IPS-NIHi7 (cell line): ENCODE data around the gene IMMT.
"Not testable (repeated sequence)": the region's sequence is repeated elsewhere in the genome, so short reads cannot be mapped to it uniquely, and the experiment has no call there.

Source experiments
- DNase-seq: peaks from one replicate; pipeline ENCODE4 v3.0.0; 2012; ENCODE audit warnings: mixed read lengths; ENCODE audit errors: extremely low spot score

The IMMT gene

GRCh38 chr2:86201671-86202335, 6.5 kb upstream of the IMMT start:
- DNase-seq, result no peak

DNA sequence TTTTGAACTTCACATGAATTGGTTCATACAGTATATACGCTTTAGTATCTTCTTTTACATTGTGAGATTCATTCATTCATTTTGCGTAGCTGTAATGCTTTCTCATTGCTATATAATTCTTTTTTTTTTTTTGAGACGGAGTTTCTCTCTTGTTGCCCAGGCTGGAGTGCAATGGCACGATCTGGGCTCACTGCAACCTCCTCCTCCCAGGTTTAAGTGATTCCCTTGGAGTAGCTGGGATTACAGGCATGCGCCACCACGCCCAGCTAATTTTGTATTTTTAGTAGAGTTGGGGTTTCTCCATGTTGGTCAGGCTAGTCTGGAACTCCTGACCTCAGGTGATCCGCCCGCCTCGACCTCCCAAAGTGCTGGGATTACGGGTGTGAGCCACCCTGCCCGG, 5.3 kb upstream of the IMMT start:
- not testable (repeated sequence) for DNase-seq

- no peak for DNase-seq
These were observed 4.5 kb upstream of the IMMT start for GRCh38 chr2:86199834-86200177.

GRCh38 chr2:86195808-86196387, 636 bp upstream of the IMMT start:
- DNase-seq, result no peak

- DNase-seq, result no peak
These were observed 559 bp downstream of the IMMT start for GRCh38 chr2:86194751-86195054.

GRCh38 chr2:86193901-86194567, 1.2 kb downstream of the IMMT start:
- DNase-seq, result no peak

DNA sequence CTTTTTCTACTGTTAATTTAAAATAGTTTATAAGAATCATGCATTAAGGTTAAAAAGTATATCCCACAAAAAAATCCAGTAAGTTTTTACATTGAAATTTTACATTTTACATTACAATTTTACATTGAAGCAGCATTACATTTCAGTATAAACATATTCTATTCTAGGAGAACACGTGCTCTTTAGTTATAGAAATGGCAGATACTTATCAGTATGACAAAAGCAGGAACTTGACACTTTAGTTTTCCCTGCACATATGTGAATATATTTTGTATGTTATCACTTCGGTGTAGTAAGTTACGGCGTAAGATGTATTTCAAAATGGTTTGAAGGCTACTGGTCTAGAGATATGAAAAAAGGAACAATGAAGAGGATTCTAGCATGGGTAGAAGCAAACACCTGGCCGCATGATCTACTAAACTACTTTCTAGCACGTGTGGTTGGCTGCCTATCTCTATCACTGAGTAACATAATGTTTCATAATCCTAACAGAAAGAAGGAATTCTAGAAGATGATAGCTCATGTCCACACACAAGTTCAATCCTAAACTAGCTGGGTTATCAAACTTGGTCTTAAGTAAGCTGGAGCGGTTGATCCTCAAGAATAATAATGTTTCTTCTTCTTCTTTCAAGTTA, 5.4 kb downstream of the IMMT start:
- DNase-seq, result no peak

- no peak for DNase-seq
These were observed 8.8 kb downstream of the IMMT start for GRCh38 chr2:86186431-86186830.

DNA sequence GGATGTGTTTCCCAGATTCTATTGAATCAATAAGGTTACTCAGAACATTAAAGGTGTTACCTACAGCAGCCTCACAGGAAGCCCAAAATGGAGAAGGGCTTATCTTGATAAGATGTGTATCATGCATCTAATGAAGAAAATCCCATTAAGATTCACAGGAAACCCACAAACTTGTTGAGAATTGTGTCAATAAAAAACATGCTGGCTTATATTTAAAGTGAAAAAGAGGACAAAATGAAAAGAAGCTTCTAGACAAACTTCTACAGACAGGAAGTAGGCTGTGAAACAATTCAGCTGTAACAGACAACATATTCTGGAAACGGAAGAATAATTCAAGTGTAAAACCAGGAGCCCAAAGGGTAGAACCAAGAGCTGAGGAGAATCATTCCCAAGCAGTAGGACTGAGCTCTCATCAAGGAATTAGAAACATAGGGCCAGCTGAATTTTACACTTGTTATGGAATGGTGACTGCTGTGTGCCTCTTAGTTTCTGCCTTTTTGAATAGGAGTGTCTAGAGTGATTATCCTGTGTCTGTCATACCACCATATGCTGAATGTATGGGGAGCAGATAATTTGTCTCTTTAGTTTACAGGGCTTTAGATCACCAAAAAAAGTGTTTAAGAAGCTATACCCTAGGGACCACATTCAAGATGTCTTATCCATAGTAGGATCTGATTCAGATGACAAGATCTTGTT, 9.6 kb downstream of the IMMT start:
- no peak for DNase-seq

- no peak for DNase-seq
These were observed 18.7 kb downstream of the IMMT start for GRCh38 chr2:86176597-86176996.

- DNase-seq, result no peak
These were observed 19.4 kb downstream of the IMMT start for GRCh38 chr2:86175828-86176227.

- no peak for DNase-seq
These were observed 20.8 kb downstream of the IMMT start for GRCh38 chr2:86174445-86174844.

- DNase-seq, result no peak
These were observed 22.7 kb downstream of the IMMT start for GRCh38 chr2:86172610-86173009.

- DNase-seq, result no peak
These were observed 24.0 kb downstream of the IMMT start for GRCh38 chr2:86171295-86171694.

DNA sequence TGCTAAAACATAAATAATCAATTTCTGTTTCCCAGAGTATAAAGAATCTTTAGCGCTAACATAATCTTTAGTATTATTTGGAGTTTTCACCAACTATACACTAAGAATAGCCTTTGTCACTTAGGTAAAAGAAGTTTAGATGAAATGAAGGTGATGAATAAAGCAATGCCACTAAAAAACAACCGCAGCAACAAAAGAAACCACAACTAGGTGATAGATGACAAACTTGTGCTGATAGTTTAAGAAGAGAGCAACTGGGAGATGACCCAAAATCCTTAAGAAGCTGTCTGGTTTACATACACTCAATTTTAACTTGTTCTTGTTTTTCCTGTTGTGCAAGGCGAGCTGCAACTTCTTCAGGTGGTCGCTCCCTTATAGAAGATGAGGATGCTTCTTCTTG, 24.8 kb downstream of the IMMT start:
- no peak for DNase-seq

GRCh38 chr2:86160156-86160952, 34.9 kb downstream of the IMMT start:
- DNase-seq, result no peak

- DNase-seq, result no peak
These were observed 37.0 kb downstream of the IMMT start for GRCh38 chr2:86158286-86158685.

DNA sequence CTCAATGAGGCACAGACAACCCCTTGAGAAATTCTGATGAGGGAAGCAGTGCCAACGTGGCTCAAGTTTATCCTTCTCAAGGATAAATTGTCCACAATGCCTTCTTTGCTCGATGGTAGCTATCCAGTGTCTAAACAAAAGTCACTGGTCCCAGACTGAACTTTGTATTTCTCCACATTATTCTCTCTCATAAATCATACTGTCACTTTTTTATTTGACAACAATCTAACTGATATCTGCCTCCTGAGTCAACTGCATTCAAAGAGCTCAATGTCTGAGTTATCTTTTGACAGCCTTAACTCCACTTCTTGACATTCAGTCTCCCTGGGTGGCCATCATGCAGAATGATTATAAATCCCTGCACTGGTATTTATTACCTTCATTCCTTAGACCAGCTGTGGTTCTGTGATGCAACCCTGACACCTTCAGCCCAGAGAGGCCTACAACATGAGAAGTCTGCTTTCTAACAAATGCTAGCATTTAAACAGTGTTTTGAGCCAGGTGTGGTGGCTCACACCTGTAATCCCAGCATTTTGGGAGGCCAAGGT, 38.2 kb downstream of the IMMT start:
- no peak for DNase-seq

GRCh38 chr2:86150502-86150901, 44.8 kb downstream of the IMMT start:
- no peak for DNase-seq

DNA sequence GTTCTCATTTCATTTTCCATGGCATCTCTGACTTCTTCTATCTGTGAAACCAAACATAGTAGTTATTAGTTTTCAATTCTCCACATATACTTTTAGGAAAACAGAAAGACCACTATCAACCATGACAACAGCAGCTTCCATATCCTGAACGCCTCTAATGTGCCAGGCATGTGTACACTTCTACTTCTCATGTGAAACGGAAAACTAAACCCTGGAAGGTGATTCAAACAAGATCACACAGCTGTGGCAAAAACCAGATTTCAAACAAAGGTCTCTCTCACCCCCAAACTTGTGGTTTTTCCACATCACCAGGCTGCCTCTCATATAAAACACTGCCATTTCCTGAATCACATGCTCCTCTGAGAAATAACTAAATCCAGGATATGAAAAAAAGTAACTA, 47.5 kb downstream of the IMMT start:
- DNase-seq, result no peak

DNA sequence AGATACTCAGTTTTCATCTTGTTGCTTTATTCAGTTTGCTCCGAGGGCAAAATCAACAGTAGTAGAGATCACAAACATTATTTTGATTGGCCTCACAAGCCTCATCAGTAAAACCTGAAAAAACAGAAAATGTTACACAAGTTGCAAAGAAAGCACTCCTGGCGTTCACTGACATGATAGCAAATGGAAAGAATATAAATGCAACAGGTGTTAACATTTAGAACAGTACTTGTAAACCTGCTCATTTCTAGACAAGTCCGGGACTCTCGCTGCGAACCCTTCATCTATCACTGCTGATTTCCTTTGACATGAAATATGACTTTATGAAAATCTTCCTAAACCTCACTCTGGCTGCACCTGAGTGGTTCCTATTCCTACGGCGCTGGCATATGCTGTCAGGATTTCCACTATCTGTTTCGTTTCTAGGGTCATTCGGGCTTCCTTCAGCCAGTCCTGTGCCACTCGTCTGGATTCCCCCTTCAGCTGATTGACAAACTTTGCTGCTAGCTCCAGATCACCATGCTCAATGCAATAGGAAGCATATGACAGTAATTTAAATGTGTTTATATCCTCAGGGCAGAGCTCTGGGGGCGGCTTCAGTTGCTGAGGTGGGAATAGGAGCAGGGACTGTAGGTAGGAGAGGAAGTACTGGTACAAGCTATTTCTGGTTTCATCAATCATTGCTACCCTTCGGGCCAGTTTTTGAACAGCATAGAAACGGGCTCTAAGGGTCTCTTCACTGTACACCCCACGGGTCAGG, 51.2 kb downstream of the IMMT start:
- DNase-seq, result no peak
